Muscle layer of duodenum (tissue), 2 donors: ENCODE data around the gene CNBP.
"Not testable (repeated sequence)": the region's sequence is repeated elsewhere in the genome, so short reads cannot be mapped to it uniquely, and the experiment has no call there.

Source experiments
- H3K27ac ChIP-seq: one replicate; pipeline ENCODE4 v1.7.0; 2013; ENCODE audit warnings: mild to moderate bottlenecking, low read length
- H3K27me3 ChIP-seq: one replicate; pipeline ENCODE4 v1.7.0; 2013; ENCODE audit warnings: low read depth, mild to moderate bottlenecking, control low read depth, low read length
- H3K36me3 ChIP-seq, 2 donors: one replicate each; pipeline ENCODE4 v1.7.0; 2013; ENCODE audit warnings: low read length in 2 of 2, control low read depth in 1 of 2, mild to moderate bottlenecking in 1 of 2; ENCODE audit not compliant: insufficient read depth in 2 of 2, control insufficient read depth in 1 of 2
- H3K4me1 ChIP-seq, 2 donors: one replicate each; pipeline ENCODE4 v1.7.0; 2013; ENCODE audit warnings: low read length in 2 of 2, mild to moderate bottlenecking in 2 of 2, control low read depth in 1 of 2, moderate library complexity in 1 of 2; ENCODE audit not compliant: insufficient read depth in 2 of 2, control insufficient read depth in 1 of 2
- H3K4me3 ChIP-seq, 2 donors: one replicate each; pipeline ENCODE4 v1.7.0; 2013; ENCODE audit warnings: low read length in 2 of 2, low read depth in 1 of 2, mild to moderate bottlenecking in 1 of 2
- H3K9me3 ChIP-seq, 2 donors: one replicate each; pipeline ENCODE4 v1.7.0; 2013; ENCODE audit warnings: low read length in 2 of 2, control low read depth in 1 of 2, mild to moderate bottlenecking in 1 of 2; ENCODE audit not compliant: control insufficient read depth in 1 of 2
- donor health status: healthy.

CNBP gene

GRCh38 chr3:129184784-129185542, 1.3 kb upstream of the CNBP start:
- not testable (repeated sequence) for H3K36me3 ChIP-seq, H3K27me3 ChIP-seq, H3K9me3 ChIP-seq
- Histone ChIP-seq H3K4me1 (peaks cover 5 to 20% of the 10 kb centered on the region in 2 donors), H3K4me3 (peak overlapping the region; percentile 82 to 90), H3K27ac (peak overlapping the region; percentile 100)

DNA sequence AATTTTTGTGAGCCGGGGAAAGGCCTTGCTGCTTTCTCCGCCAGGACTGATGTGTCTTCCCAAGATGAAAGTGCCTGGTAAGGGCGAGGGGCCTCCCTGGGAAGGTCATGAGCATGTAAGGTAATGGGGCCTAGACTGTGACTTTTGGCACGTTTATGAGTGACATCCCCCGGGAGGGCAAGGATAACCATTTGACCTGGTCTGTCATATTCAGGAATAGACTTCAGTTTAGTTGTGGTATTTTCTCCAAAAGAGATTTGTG, 631 bp upstream of the CNBP start:
- H3K9me3 ChIP-seq = no peaks in the 10 kb centered on the region
- H3K4me1 ChIP-seq = peaks cover 7 to 26% of the 10 kb centered on the region in 2 donors
- peak overlapping the region; percentile 82 to 90 for H3K4me3 ChIP-seq
- no peaks in the 10 kb centered on the region for H3K36me3 ChIP-seq
- H3K27me3 ChIP-seq = no peaks in the 10 kb centered on the region
- peak overlapping the region; percentile 100 for H3K27ac ChIP-seq

GRCh38 chr3:129182390-129183185, 1.1 kb downstream of the CNBP start:
- Histone ChIP-seq H3K27me3 (no peaks in the 10 kb centered on the region), H3K36me3 (peaks cover 0 to 4% of the 10 kb centered on the region in 2 donors), H3K4me1 (peaks cover 11 to 44% of the 10 kb centered on the region in 2 donors), H3K4me3 (peak overlapping the region; percentile 82 to 89), H3K27ac (peak overlapping the region; percentile 96), H3K9me3 (no peaks in the 10 kb centered on the region)

DNA sequence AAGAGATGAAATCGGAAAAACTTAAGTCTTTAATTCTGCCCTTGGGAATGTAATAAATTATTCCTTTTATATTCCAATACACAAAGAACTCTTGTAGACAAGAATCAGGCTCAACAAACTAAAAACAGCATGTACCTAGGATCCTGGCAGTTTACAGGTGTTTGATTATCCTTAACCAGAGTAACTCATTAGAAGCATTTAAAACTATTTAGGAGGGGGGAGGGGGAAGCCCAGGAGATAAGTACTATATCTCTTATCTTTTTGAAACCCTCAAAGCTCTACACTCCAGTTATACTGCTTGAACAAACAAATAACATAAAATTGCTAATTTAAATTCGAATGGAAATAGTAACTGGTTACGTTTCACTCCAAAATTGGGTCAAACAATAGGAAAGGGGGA, 1.9 kb downstream of the CNBP start:
- H3K4me1 ChIP-seq = peaks cover 11 to 51% of the 10 kb centered on the region in 2 donors
- H3K27ac ChIP-seq = peak overlapping the region; percentile 96
- peaks cover 0 to 4% of the 10 kb centered on the region in 2 donors for H3K36me3 ChIP-seq

GRCh38 chr3:129180461-129180860, 3.2 kb downstream of the CNBP start:
- Histone ChIP-seq H3K9me3 (no peaks in the 10 kb centered on the region), H3K36me3 (peaks cover 0 to 4% of the 10 kb centered on the region in 2 donors), H3K4me1 (peaks cover 18 to 64% of the 10 kb centered on the region in 2 donors), H3K27me3 (no peaks in the 10 kb centered on the region), H3K4me3 (peak overlapping the region; percentile 54 to 82), H3K27ac (peak overlapping the region; percentile 70)

More for the DNA sequence above, 1.9 kb downstream of the CNBP start:
- no peaks in the 10 kb centered on the region for H3K9me3 ChIP-seq
- H3K4me3 ChIP-seq = peak overlapping the region; percentile 82 to 89
- no peaks in the 10 kb centered on the region for H3K27me3 ChIP-seq

- Histone ChIP-seq H3K27ac (no peak overlapping the region), H3K4me3 (no peak overlapping the region), H3K27me3 (no peaks in the 10 kb centered on the region), H3K4me1 (peaks cover 27 to 94% of the 10 kb centered on the region in 2 donors), H3K36me3 (peaks cover 6 to 11% of the 10 kb centered on the region in 2 donors), H3K9me3 (no peaks in the 10 kb centered on the region)
Observed at GRCh38 chr3:129176051-129176450, 7.6 kb downstream of the CNBP start.

DNA sequence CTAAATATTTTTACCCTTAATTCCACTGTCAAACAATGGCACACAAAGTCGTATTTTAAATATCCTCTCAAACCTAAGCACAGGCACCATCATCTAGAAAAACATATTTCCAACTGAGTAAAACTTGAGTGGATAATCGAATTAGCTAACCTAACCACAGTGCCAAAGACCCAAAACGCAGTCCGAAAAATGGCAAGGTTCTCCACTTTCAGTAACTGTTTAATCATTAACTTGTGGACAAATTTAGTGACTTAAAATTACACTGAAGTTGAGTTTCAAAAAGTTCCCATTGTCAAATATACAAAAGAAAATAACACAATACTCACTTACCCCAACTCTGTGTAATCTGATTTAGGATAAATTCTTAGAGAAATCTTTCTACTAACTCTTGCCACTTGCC, 10.0 kb downstream of the CNBP start:
- Histone ChIP-seq H3K36me3 (peaks cover 25 to 26% of the 10 kb centered on the region in 2 donors), H3K4me3 (peak overlapping the region in 1 of 2 donors; percentile 12), H3K27me3 (no peaks in the 10 kb centered on the region), H3K4me1 (peaks cover 19 to 71% of the 10 kb centered on the region in 2 donors), H3K27ac (peak overlapping the region; percentile 33), H3K9me3 (no peaks in the 10 kb centered on the region)

DNA sequence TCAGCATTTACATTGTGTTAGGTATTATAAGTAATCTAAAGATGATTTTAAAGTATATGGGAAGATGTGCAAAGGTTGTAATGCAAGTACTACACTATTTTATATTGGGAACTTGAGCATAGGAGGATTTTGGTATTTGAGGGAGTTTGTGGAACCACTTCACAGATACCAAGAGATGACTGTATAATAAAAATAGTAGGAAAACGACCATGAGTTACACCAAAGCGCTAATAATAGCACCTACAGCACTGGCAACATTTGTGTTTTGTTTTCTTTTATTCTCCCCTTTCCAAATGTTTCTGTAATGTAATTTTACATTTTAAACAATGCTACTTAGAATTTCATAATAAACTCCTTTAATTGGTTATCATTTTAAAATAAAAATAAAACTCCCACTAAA, 10.5 kb downstream of the CNBP start:
- Histone ChIP-seq H3K4me1 (peaks cover 16 to 66% of the 10 kb centered on the region in 2 donors), H3K36me3 (peaks cover 25 to 27% of the 10 kb centered on the region in 2 donors), H3K27ac (peak overlapping the region; percentile 33), H3K9me3 (no peaks in the 10 kb centered on the region), H3K27me3 (no peaks in the 10 kb centered on the region), H3K4me3 (peak overlapping the region; percentile 3 to 12)

GRCh38 chr3:129166579-129167332, 16.9 kb downstream of the CNBP start:
- peaks cover 46 to 54% of the 10 kb centered on the region in 2 donors for H3K36me3 ChIP-seq
- no peaks in the 10 kb centered on the region for H3K27me3 ChIP-seq
- no peak overlapping the region for H3K4me3 ChIP-seq
- H3K27ac ChIP-seq = no peak overlapping the region
- H3K4me1 ChIP-seq = peaks cover 9 to 13% of the 10 kb centered on the region in 2 donors
- no peaks in the 10 kb centered on the region for H3K9me3 ChIP-seq

- H3K4me3 ChIP-seq, H3K9me3 ChIP-seq, H3K27ac ChIP-seq, H3K27me3 ChIP-seq: not testable (repeated sequence)
- H3K4me1 ChIP-seq = peaks cover 9 to 10% of the 10 kb centered on the region in 2 donors
- peaks cover 35 to 52% of the 10 kb centered on the region in 2 donors for H3K36me3 ChIP-seq
Observed at GRCh38 chr3:129165594-129165993, 18.1 kb downstream of the CNBP start.

GRCh38 chr3:129164500-129164899, 19.2 kb downstream of the CNBP start:
- no peak overlapping the region for H3K27ac ChIP-seq
- H3K27me3 ChIP-seq = no peaks in the 10 kb centered on the region
- H3K36me3 ChIP-seq = peaks cover 24 to 41% of the 10 kb centered on the region in 2 donors
- H3K4me1 ChIP-seq = peaks cover 13 to 18% of the 10 kb centered on the region in 2 donors
- H3K4me3 ChIP-seq = no peak overlapping the region
- H3K9me3 ChIP-seq = no peaks in the 10 kb centered on the region
